ENCODE data around the gene OXNAD1.

OXNAD1 gene

DNA sequence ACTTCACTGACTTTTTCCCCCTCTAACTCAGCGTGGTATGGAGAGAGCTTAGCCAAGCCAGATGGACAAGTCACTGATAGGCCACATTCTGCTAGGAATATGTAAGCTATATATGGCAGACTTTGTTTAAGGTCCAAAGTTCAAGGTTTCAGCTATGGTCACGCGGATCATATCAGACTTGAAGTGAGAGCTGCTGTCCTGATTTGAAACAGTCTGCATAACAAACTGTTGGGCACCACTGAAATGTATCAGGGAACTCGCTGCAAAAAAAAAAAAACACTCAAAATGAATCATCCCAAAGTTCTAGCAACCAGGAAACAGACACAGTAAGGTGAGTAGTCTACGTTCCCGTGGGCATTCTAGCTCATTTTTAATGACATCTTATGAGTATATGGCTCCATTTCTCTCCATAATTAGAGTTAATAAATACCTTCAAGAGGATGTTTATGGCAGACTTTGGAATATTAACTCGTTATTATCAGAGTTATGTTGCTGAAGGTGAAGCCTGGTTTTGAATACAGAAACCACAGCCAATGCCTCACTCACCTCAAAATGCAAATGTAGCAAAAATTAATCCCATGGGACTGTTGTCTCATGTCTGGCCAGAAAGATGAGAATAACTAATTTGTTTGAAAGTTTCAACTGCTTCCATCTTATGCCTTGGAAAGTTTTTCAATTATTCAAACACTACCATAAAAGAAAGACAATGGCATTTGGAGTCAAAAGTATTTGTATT, 12.6 kb upstream of the OXNAD1 start:
- no peak overlapping the region for H3K4me3 ChIP-seq (ENCODE audit: low read depth, low read length)
- TF ChIP-seq, protein P1, sequence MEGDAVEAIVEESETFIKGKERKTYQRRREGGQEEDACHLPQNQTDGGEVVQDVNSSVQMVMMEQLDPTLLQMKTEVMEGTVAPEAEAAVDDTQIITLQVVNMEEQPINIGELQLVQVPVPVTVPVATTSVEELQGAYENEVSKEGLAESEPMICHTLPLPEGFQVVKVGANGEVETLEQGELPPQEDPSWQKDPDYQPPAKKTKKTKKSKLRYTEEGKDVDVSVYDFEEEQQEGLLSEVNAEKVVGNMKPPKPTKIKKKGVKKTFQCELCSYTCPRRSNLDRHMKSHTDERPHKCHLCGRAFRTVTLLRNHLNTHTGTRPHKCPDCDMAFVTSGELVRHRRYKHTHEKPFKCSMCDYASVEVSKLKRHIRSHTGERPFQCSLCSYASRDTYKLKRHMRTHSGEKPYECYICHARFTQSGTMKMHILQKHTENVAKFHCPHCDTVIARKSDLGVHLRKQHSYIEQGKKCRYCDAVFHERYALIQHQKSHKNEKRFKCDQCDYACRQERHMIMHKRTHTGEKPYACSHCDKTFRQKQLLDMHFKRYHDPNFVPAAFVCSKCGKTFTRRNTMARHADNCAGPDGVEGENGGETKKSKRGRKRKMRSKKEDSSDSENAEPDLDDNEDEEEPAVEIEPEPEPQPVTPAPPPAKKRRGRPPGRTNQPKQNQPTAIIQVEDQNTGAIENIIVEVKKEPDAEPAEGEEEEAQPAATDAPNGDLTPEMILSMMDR (IDR thresholded peaks at IDR 0.05; ENCODE audit: low read depth, low read length): no peak

DNA sequence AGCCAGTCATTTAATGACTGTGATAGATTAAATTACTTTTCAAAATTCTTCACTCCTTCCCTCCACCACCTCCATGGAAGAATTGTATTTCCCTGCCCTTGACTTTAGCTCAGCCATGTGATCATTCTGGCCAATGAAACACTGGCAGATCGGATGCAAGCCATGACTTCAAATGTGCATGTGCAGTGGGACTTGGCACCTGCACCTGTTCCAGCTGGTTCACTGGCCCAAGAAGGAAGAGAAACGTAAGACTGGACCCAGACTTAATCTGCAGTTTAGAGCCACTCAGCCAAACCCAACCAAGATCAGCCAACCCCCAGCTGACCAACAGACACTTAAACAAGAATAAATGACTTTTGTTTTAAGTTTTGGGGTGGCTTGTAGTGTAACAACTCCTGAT, 12.0 kb upstream of the OXNAD1 start:
- no peak overlapping the region for H3K4me3 ChIP-seq (ENCODE audit: low read depth, low read length)
- TF ChIP-seq, protein P1 (IDR thresholded peaks at IDR 0.05; ENCODE audit: low read depth, low read length): no peak

DNA sequence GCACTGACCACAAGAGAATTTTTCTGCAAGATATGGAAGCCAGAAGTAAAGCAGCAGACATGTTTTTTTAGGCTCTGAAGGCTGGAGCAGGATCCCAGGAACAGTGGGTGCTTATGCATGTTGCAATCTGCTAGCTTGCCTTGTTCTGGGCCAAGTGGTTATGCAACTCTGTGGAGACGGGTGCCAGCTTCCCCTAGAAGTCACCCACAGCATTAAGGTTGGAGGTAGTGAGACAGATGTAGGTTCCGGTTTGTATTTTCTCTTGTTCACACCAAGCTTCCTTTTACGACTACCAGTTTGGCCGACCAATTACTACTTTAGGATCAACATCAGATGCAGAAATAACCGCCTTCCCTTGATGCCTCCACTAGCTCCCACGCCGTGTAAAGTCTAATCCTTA, 11.4 kb upstream of the OXNAD1 start:
- TF ChIP-seq, protein P1 (IDR thresholded peaks at IDR 0.05; ENCODE audit: low read depth, low read length): no peak
- H3K4me3 ChIP-seq (ENCODE audit: low read depth, low read length): no peak overlapping the region

DNA sequence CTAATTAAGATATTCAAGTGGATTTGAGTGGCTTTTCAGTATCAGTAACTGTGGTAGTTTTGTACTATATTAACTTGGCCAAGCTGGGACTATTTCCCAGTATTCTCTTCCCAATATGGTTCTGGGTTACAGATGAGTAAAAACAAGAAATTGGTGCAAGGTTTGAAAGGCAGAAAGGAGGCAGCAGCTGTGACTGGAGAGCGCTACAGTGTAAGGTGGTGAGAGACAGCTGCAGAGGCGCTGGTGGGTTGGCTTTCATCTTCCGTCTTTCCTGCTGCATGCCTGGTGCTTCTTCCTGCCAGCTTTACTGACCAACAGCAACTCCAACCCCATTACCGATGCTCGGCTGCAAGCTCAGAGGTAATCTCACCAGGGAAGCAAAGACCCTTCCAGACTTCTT, 10.1 kb upstream of the OXNAD1 start:
- H3K4me3 ChIP-seq (ENCODE audit: low read depth, low read length): no peak overlapping the region
- TF ChIP-seq, protein P1 (IDR thresholded peaks at IDR 0.05; ENCODE audit: low read depth, low read length): no peak

DNA sequence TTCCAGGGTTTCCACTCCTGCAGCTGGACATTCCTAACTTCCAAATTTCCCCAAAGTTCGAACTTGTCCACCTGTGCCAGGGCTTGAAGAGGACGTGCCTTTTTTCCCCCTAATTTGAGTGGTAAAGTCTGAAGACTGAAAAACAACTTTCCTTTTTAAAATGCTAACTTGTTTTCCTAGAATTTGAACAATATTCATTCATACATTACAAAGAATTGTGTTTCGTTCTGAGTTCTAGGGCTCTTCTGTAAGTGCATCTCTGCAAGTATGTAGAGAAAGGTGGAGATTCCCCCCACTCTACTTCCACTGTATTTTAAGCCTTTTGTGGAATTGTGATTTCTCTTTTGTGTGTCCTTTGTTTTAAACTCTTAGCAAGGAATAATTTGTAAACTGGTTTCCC, 9.7 kb upstream of the OXNAD1 start:
- TF ChIP-seq, protein P1 (IDR thresholded peaks at IDR 0.05; ENCODE audit: low read depth, low read length): no peak
- H3K4me3 ChIP-seq (ENCODE audit: low read depth, low read length): no peak overlapping the region

DNA sequence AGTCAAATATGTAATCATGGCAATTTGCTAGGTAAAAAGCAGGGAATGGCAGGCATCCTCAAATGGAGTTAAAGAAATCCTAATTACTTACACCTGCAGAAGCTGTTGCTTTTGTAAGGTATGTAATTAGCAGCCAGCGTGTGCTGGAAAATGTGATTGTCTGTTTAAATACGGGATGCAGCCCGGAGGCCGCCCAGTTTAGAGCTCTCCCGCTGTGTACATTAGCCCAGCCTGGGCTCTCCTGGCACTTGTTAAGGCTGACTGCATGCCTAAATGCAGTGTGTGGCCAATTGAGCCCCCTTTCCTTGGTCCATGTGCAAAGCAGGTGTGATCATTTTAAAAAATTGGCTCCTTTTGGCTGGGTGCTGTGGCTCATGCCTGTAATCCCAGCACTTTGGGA, 9.3 kb upstream of the OXNAD1 start:
- TF ChIP-seq, protein P1 (IDR thresholded peaks at IDR 0.05; ENCODE audit: low read depth, low read length): no peak
- no peak overlapping the region for H3K4me3 ChIP-seq (ENCODE audit: low read depth, low read length)

DNA sequence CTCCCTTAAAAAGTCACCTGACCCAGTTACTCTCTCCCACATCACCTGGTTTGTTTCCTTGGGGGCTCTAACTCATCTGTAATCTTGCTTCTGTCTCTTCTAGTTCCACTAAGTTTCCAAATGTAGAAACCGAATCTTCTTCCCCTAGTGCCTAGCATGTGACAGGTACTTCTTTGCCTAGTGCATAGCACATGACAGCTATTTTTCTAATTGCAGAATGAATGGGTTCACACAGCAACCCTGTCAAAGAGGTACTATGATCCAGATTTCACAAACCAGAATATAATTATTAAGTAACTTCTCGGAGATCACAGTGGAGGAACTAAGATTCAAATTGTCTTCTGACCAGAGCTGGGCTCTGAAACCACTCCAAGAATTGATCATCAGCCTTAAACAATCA, 7.7 kb upstream of the OXNAD1 start:
- H3K4me3 ChIP-seq (ENCODE audit: low read depth, low read length): no peak overlapping the region
- TF ChIP-seq, protein P1 (IDR thresholded peaks at IDR 0.05; ENCODE audit: low read depth, low read length): no peak
